ENCODE data around the gene LRP3. TPM values are rescaled to one million over a fixed set of nuclear protein-coding genes. Genes with fewer than 3 reads are reported as not detected.
"Not testable (repeated sequence)": the region's sequence is repeated elsewhere in the genome, so short reads cannot be mapped to it uniquely, and the experiment has no call there.

Gene LRP3
- total RNA-seq, 1 experiment from 2014 or later, result 2.9 TPM

GRCh38 chr19:33191092-33191491, 3.0 kb upstream of the LRP3 start:
- not testable (repeated sequence) for H3K4me1 ChIP-seq (replicated peaks); DNase-seq (ENCODE audit: low read depth in 1 of 2, low spot score in 2 of 2); H3K4me3 ChIP-seq; H3K36me3 ChIP-seq; H3K9me3 ChIP-seq (replicated peaks); H3K27ac ChIP-seq
- H3K27me3 ChIP-seq (replicated peaks), result peaks cover 44% of the 10 kb centered on the region

- H3K27me3 ChIP-seq (replicated peaks), result peaks cover 45% of the 10 kb centered on the region
- no peaks in the 10 kb centered on the region for H3K9me3 ChIP-seq (replicated peaks)
- H3K4me1 ChIP-seq (replicated peaks), result peaks cover 8% of the 10 kb centered on the region
- no peak overlapping the region for H3K27ac ChIP-seq
- H3K4me3 ChIP-seq, result no peak overlapping the region
- no peak for DNase-seq (ENCODE audit: low read depth in 1 of 2, low spot score in 2 of 2)
- no peaks in the 10 kb centered on the region for H3K36me3 ChIP-seq
Observed at GRCh38 chr19:33191501-33191900, 2.6 kb upstream of the LRP3 start.

- H3K36me3 ChIP-seq, result no peaks in the 10 kb centered on the region
- H3K9me3 ChIP-seq (replicated peaks), result no peaks in the 10 kb centered on the region
- no peak overlapping the region for H3K4me3 ChIP-seq
- peaks cover 8% of the 10 kb centered on the region for H3K4me1 ChIP-seq (replicated peaks)
- DNase-seq (ENCODE audit: low read depth in 1 of 2, low spot score in 2 of 2), result no peak
- H3K27ac ChIP-seq, result no peak overlapping the region
- H3K27me3 ChIP-seq (replicated peaks), result peaks cover 45% of the 10 kb centered on the region
Observed at GRCh38 chr19:33192010-33192409, 2.1 kb upstream of the LRP3 start.

- H3K4me3 ChIP-seq, result no peak overlapping the region
- DNase-seq (ENCODE audit: low read depth in 1 of 2, low spot score in 2 of 2), result no peak
- H3K36me3 ChIP-seq, result no peaks in the 10 kb centered on the region
- no peak overlapping the region for H3K27ac ChIP-seq
- H3K27me3 ChIP-seq (replicated peaks), result peaks cover 46% of the 10 kb centered on the region
- H3K9me3 ChIP-seq (replicated peaks), result no peaks in the 10 kb centered on the region
- H3K4me1 ChIP-seq (replicated peaks), result peaks cover 8% of the 10 kb centered on the region
Observed at GRCh38 chr19:33193269-33193864, 763 bp upstream of the LRP3 start.

GRCh38 chr19:33194532-33194885, 379 bp downstream of the LRP3 start:
- H3K27me3 ChIP-seq (replicated peaks), result peaks cover 46% of the 10 kb centered on the region
- DNase-seq (ENCODE audit: low read depth in 1 of 2, low spot score in 2 of 2), result no peak
- H3K4me3 ChIP-seq, result peak overlapping the region; percentile 32
- H3K27ac ChIP-seq, result no peak overlapping the region
- H3K9me3 ChIP-seq (replicated peaks), result no peaks in the 10 kb centered on the region
- H3K4me1 ChIP-seq (replicated peaks), result peaks cover 8% of the 10 kb centered on the region
- H3K36me3 ChIP-seq, result no peaks in the 10 kb centered on the region

GRCh38 chr19:33194886-33195644, 935 bp downstream of the LRP3 start:
- Histone ChIP-seq H3K36me3 (no peaks in the 10 kb centered on the region), H3K27me3 (replicated peaks) (peaks cover 42% of the 10 kb centered on the region), H3K4me3 (peak overlapping the region; percentile 32), H3K27ac (no peak overlapping the region), H3K9me3 (replicated peaks) (no peaks in the 10 kb centered on the region), H3K4me1 (replicated peaks) (peaks cover 8% of the 10 kb centered on the region)
- DNase-seq (ENCODE audit: low read depth in 1 of 2, low spot score in 2 of 2), result no peak

- H3K9me3 ChIP-seq (replicated peaks), result no peaks in the 10 kb centered on the region
- H3K27ac ChIP-seq, result no peak overlapping the region
- no peak overlapping the region for H3K4me3 ChIP-seq
- H3K36me3 ChIP-seq, result no peaks in the 10 kb centered on the region
- H3K27me3 ChIP-seq (replicated peaks), result peaks cover 37% of the 10 kb centered on the region
- DNase-seq (ENCODE audit: low read depth in 1 of 2, low spot score in 2 of 2), result no peak
- peaks cover 8% of the 10 kb centered on the region for H3K4me1 ChIP-seq (replicated peaks)
Observed at GRCh38 chr19:33195645-33196347, 1.7 kb downstream of the LRP3 start.

- peaks cover 37% of the 10 kb centered on the region for H3K27me3 ChIP-seq (replicated peaks)
- H3K4me1 ChIP-seq (replicated peaks), result peaks cover 8% of the 10 kb centered on the region
- H3K9me3 ChIP-seq (replicated peaks), result no peaks in the 10 kb centered on the region
- H3K27ac ChIP-seq, result no peak overlapping the region
- no peak overlapping the region for H3K4me3 ChIP-seq
- no peak for DNase-seq (ENCODE audit: low read depth in 1 of 2, low spot score in 2 of 2)
- no peaks in the 10 kb centered on the region for H3K36me3 ChIP-seq
Observed at GRCh38 chr19:33196446-33197193, 2.5 kb downstream of the LRP3 start.

GRCh38 chr19:33197591-33198000, 3.5 kb downstream of the LRP3 start:
- DNase-seq (ENCODE audit: low read depth in 1 of 2, low spot score in 2 of 2), result no peak
- H3K4me1 ChIP-seq (replicated peaks), result peaks cover 8% of the 10 kb centered on the region
- no peaks in the 10 kb centered on the region for H3K36me3 ChIP-seq
- no peak overlapping the region for H3K4me3 ChIP-seq
- no peaks in the 10 kb centered on the region for H3K9me3 ChIP-seq (replicated peaks)
- no peak overlapping the region for H3K27ac ChIP-seq
- peaks cover 32% of the 10 kb centered on the region for H3K27me3 ChIP-seq (replicated peaks)

GRCh38 chr19:33198169-33198568, 4.0 kb downstream of the LRP3 start:
- no peaks in the 10 kb centered on the region for H3K36me3 ChIP-seq
- H3K9me3 ChIP-seq (replicated peaks), result no peaks in the 10 kb centered on the region
- peaks cover 26% of the 10 kb centered on the region for H3K27me3 ChIP-seq (replicated peaks)
- H3K4me3 ChIP-seq, result no peak overlapping the region
- H3K27ac ChIP-seq, result no peak overlapping the region
- peaks cover 8% of the 10 kb centered on the region for H3K4me1 ChIP-seq (replicated peaks)
- no peak for DNase-seq (ENCODE audit: low read depth in 1 of 2, low spot score in 2 of 2)

- H3K27ac ChIP-seq, result no peak overlapping the region
- H3K4me1 ChIP-seq (replicated peaks), result peaks cover 5% of the 10 kb centered on the region
- no peak for DNase-seq (ENCODE audit: low read depth in 1 of 2, low spot score in 2 of 2)
- H3K36me3 ChIP-seq, result no peaks in the 10 kb centered on the region
- H3K9me3 ChIP-seq (replicated peaks), result no peaks in the 10 kb centered on the region
- peaks cover 19% of the 10 kb centered on the region for H3K27me3 ChIP-seq (replicated peaks)
- no peak overlapping the region for H3K4me3 ChIP-seq
Observed at GRCh38 chr19:33199441-33200265, 5.5 kb downstream of the LRP3 start.

GRCh38 chr19:33201473-33201872, 7.3 kb downstream of the LRP3 start:
- H3K27me3 ChIP-seq (replicated peaks), result 0 out of 2 replicates have a peak, but pooled peaks cover 3% of the 10 kb centered on the region
- H3K27ac ChIP-seq, result no peak overlapping the region
- no peaks in the 10 kb centered on the region for H3K4me1 ChIP-seq (replicated peaks)
- no peaks in the 10 kb centered on the region for H3K9me3 ChIP-seq (replicated peaks)
- no peak overlapping the region for H3K4me3 ChIP-seq
- H3K36me3 ChIP-seq, result no peaks in the 10 kb centered on the region
- DNase-seq (ENCODE audit: low read depth in 1 of 2, low spot score in 2 of 2), result no peak

Measured in SJSA1 (cell line).